ENCODE measurements around the gene FMN2. TPM values are rescaled to one million over a fixed set of nuclear protein-coding genes. Genes with fewer than 3 reads are reported as not detected.

FMN2 gene
- total RNA-seq, 1 donor from 2014 or later, result 4.3 TPM

DNA sequence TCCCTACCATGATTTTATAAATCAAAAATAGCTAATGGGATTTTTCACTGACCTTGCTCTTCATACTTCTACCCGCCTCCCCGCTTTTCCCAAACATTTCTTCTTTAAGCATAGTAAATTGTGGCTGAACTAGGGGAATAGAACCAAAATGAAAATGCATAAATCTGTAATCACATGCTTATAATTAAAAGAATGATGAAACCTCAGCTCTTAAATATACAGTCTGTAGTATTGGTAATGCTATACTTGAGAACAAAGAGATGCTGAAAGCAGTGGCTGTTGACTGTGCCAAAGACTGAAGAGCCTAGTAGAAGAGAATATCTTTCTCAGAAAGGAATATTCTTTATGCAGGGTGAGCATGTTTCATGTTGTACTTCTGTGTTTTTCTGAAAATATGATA is 271.1 kb downstream of the FMN2 start:
- H3K4me3 Mint-ChIP-seq, result no peak overlapping the region
- no peaks in the 10 kb centered on the region for H3K4me1 Mint-ChIP-seq (ENCODE audit: unreplicated experiment)
- H3K27ac Mint-ChIP-seq, result no peak overlapping the region
- no peaks in the 10 kb centered on the region for H3K9me3 Mint-ChIP-seq
- TF ChIP-seq, protein P1, sequence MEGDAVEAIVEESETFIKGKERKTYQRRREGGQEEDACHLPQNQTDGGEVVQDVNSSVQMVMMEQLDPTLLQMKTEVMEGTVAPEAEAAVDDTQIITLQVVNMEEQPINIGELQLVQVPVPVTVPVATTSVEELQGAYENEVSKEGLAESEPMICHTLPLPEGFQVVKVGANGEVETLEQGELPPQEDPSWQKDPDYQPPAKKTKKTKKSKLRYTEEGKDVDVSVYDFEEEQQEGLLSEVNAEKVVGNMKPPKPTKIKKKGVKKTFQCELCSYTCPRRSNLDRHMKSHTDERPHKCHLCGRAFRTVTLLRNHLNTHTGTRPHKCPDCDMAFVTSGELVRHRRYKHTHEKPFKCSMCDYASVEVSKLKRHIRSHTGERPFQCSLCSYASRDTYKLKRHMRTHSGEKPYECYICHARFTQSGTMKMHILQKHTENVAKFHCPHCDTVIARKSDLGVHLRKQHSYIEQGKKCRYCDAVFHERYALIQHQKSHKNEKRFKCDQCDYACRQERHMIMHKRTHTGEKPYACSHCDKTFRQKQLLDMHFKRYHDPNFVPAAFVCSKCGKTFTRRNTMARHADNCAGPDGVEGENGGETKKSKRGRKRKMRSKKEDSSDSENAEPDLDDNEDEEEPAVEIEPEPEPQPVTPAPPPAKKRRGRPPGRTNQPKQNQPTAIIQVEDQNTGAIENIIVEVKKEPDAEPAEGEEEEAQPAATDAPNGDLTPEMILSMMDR (conservative IDR thresholded peaks at IDR 0.05), result no peak
- H3K27me3 Mint-ChIP-seq, result no peaks in the 10 kb centered on the region
- DNase-seq (ENCODE audit: extremely low spot score, unreplicated experiment), result no peak
- H3K36me3 Mint-ChIP-seq, result peaks cover 2% of the 10 kb centered on the region

DNA sequence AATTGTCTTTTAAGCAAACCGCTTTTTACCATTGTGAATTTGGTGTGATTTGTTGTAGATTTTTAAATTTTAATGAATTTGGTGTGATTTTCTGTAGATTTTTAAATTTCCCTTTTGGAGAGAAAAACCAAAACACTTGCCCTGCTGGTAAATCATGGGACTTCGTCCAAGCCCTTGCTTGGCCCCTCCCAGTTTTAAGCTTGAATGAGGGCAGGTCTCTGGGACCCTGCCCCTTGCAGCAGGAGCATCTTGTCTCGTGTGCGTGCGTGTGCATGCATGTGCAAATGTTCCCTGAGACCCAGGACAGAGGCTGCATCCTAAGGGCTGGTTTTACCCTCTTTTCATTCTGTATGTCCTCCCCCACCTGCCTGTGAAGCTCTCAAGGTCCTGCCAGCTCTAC is 271.6 kb downstream of the FMN2 start:
- Mint-ChIP-seq H3K36me3 (peaks cover 3% of the 10 kb centered on the region), H3K27ac (no peak overlapping the region), H3K4me3 (no peak overlapping the region), H3K27me3 (no peaks in the 10 kb centered on the region), H3K9me3 (no peaks in the 10 kb centered on the region), H3K4me1 (ENCODE audit: unreplicated experiment) (no peaks in the 10 kb centered on the region)
- DNase-seq (ENCODE audit: extremely low spot score, unreplicated experiment), result no peak
- TF ChIP-seq, protein P1 (conservative IDR thresholded peaks at IDR 0.05), result no peak

DNA sequence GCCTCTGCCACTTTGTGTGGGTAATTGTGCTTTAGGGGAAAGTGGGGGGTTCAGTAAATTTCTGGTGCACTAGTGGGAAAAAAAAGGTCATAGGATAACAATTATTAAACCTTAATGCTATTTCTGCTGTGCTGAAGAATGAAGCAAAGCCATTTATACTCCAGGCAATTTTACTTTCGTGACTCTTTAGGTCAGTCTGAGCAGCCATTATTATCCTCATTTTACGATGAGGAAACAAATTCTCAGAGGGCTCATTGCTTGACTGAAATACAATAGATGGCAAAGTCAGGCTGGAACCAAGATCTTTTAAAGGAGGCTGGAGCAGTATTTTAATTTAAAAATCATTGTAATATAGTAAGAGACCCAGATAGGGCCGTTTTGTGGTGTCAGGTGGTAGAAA is 272.2 kb downstream of the FMN2 start:
- Mint-ChIP-seq H3K4me3 (no peak overlapping the region), H3K9me3 (no peaks in the 10 kb centered on the region), H3K36me3 (peaks cover 3% of the 10 kb centered on the region), H3K27me3 (no peaks in the 10 kb centered on the region), H3K4me1 (ENCODE audit: unreplicated experiment) (no peaks in the 10 kb centered on the region), H3K27ac (no peak overlapping the region)
- DNase-seq (ENCODE audit: extremely low spot score, unreplicated experiment), result no peak
- TF ChIP-seq, protein P1 (conservative IDR thresholded peaks at IDR 0.05), result no peak

DNA sequence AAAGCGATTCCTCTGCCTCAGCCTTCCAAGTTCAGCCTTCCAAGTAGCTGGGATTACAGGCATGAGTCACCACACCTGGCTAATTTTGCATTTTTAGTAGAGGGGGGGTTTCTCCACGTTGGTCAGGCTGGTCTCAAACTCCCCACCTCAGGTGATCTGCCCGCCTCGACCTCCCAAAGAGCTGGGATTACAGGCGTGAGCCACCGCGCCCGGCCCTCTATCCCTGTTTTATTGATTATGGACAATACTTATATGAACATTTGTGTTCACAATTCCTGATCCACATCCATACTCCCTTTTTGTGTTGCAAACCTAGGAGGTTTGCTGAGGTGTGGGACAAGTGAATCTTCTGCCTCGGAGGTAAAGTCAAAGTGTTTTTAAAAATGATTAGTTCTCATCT is 275.0 kb downstream of the FMN2 start:
- Mint-ChIP-seq H3K36me3 (peaks cover 3% of the 10 kb centered on the region), H3K4me3 (no peak overlapping the region), H3K9me3 (no peaks in the 10 kb centered on the region), H3K27ac (no peak overlapping the region), H3K4me1 (ENCODE audit: unreplicated experiment) (no peaks in the 10 kb centered on the region), H3K27me3 (no peaks in the 10 kb centered on the region)
- no peak for DNase-seq (ENCODE audit: extremely low spot score, unreplicated experiment)
- TF ChIP-seq, protein P1 (conservative IDR thresholded peaks at IDR 0.05), result no peak

DNA sequence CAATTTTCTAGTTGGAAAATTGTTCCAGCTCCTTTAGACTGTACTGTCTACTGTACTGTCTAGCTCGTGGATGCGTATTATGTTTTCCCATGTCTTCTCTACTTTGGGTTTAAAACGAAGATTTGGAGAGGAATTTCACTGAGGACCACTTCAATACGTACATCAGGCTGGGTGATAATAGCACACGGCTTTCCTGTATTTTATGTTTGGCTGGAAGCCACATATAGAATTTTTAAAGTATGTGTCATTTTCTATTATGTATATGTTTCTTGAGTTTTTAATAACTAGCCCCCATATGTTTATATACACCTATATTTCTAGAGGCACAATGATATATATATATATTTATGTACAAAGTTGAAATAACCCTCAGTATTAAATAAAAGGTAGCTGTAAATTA is 293.9 kb downstream of the FMN2 start:
- H3K4me1 Mint-ChIP-seq (ENCODE audit: unreplicated experiment), result no peaks in the 10 kb centered on the region
- no peak overlapping the region for H3K27ac Mint-ChIP-seq
- H3K36me3 Mint-ChIP-seq, result no peaks in the 10 kb centered on the region
- H3K9me3 Mint-ChIP-seq, result no peaks in the 10 kb centered on the region
- TF ChIP-seq, protein P1 (conservative IDR thresholded peaks at IDR 0.05), result no peak
- no peaks in the 10 kb centered on the region for H3K27me3 Mint-ChIP-seq
- no peak for DNase-seq (ENCODE audit: extremely low spot score, unreplicated experiment)
- H3K4me3 Mint-ChIP-seq, result no peak overlapping the region

Data from type B pancreatic cell (in vitro differentiated cells).